Stomach (tissue), 9 donors: ENCODE results near the gene MRC2. TPM values are rescaled to one million over a fixed set of nuclear protein-coding genes. Genes with fewer than 3 reads are reported as not detected.
"Not testable (repeated sequence)": the region's sequence is repeated elsewhere in the genome, so short reads cannot be mapped to it uniquely, and the experiment has no call there.

Experiments used
- DNase-seq, 2 donors: peaks; one replicate each; pipeline versions ENCODE4 v3.0.0 to v3.0.0-alpha.2; 2013 to 2019
- H3K27ac ChIP-seq, 5 donors: fragments of 200-600 bp in 4 of 5; sonication (generic) in 4 of 5; one replicate each; pipeline ENCODE4 v1.5.1; 2013 to 2019; ENCODE audit warnings: mild to moderate bottlenecking in 1 of 5, moderate library complexity in 1 of 5
- H3K27me3 ChIP-seq, 3 donors: fragments of 200-600 bp; sonication (generic); one replicate each; pipeline ENCODE4 v1.5.1; 2017 to 2019; ENCODE audit warnings: mixed run types in 1 of 3
- H3K36me3 ChIP-seq, 4 donors: fragments of 200-600 bp; sonication (generic); 1 replicate in 3 of 4; 2 replicates in 1 of 4; pipeline ENCODE4 v1.5.1; 2016 to 2019
- H3K4me1 ChIP-seq, 4 donors: fragments of 200-600 bp; sonication (generic); one replicate each; pipeline ENCODE4 v1.5.1; 2016 to 2019
- H3K4me3 ChIP-seq, 4 donors: fragments of 200-600 bp; sonication (generic) in 3 of 4; one replicate each; pipeline ENCODE4 v1.5.1; 2016 to 2019; ENCODE audit warnings: mild to moderate bottlenecking in 1 of 4
- H3K9me3 ChIP-seq, 4 donors: fragments of 200-600 bp; sonication (generic); one replicate each; pipeline ENCODE4 v1.5.1; 2016 to 2019
- CTCF ChIP-seq, 7 experiments: fragments of 450-650 bp in 4 of 7; fragments of 200-600 bp in 3 of 7; sonication (generic) in 3 of 7; IDR thresholded peaks; one replicate each; pipeline ENCODE4 v1.5.1; 2016 to 2019; ENCODE audit warnings: antibody characterized with exemption in 7 of 7, control low read depth in 2 of 7, mild to moderate bottlenecking in 1 of 7
- EP300 ChIP-seq: sonication (generic); formaldehyde crosslinking; IDR thresholded peaks from one replicate; pipeline ENCODE4 v1.6.1; 2017; ENCODE audit warnings: antibody characterized with exemption
- POLR2A ChIP-seq, 4 donors: fragments of 450-650 bp; IDR thresholded peaks; one replicate each; pipeline ENCODE4 v1.6.1; 2016; ENCODE audit warnings: antibody characterized with exemption in 4 of 4, control low read depth in 2 of 4, mild to moderate bottlenecking in 1 of 4, moderate library complexity in 1 of 4
- POLR2AphosphoS5 ChIP-seq, 3 donors: sonication (generic); formaldehyde crosslinking; IDR thresholded peaks; one replicate each; pipeline ENCODE4 v1.6.1; 2016; ENCODE audit warnings: antibody characterized with exemption in 3 of 3
- WGBS, 5 donors: extraction: QIAGEN DNeasy Blood & Tissue Kit in 3 of 5; methylation state at CpG; one replicate each; pipeline versions ENCODE4 v1.1.5 to v1.1.7; 2013 to 2018; 5-methylcytosine and 5-hydroxymethylcytosine counted together
- intact Hi-C: fragments of 100-400 bp; cut with DNase I; formaldehyde crosslinking; loops from one replicate; pipeline ENCODE4 v1.15.1; 2023; ENCODE audit warnings: low total_unique reads
- polyA plus RNA-seq, 3 donors: library from polyadenylated mRNA; stranded (reverse); fragments of 200-250 nt; gene quantifications; one replicate each; pipeline ENCODE4 v1.2.3, GENCODE V29; 2013
- total RNA-seq, 5 donors: library from RNA; depleted of rRNA; stranded (reverse); fragments of >200 nt; gene quantifications; one replicate each; pipeline versions ENCODE4 v1.1.0 to v1.2.3, GENCODE V29; 2014 to 2016
- donor health status: healthy with polysubstance abuse.
- donor health status: Bipolar disorder and iron deficiency.
- donor health status: healthy.

MRC2 gene
- total and polyA plus RNA-seq, 8 donors = 4.7 to 107 (median 13.8) TPM

GRCh38 chr17:62581764-62582163, 45.7 kb upstream of the MRC2 start:
- intact Hi-C loops = no loop called here
- DNase-seq = no peak
- Histone ChIP-seq H3K36me3 (peaks cover 11 to 90% (median 69%) of the 10 kb centered on the region in 4 donors), H3K4me1 (peaks cover 0 to 12% (median 0%) of the 10 kb centered on the region in 4 donors), H3K27me3 (no peaks in the 10 kb centered on the region), H3K4me3 (no peak overlapping the region), H3K27ac (no peak overlapping the region), H3K9me3 (no peaks in the 10 kb centered on the region)
- no peak for TF ChIP-seq CTCF (IDR thresholded peaks at IDR 0.05)
- no peak for TF ChIP-seq POLR2A (IDR thresholded peaks at IDR 0.05)
- no peak for TF ChIP-seq EP300
- no peak for TF ChIP-seq POLR2AphosphoS5 (IDR thresholded peaks at IDR 0.05)
- 56 to 91% (median 77%) methylated on average over 1 of the region's 1 CpG for WGBS, 5 donors

GRCh38 chr17:62587554-62587953, 39.9 kb upstream of the MRC2 start:
- no peak overlapping the region for H3K27ac ChIP-seq

GRCh38 chr17:62588109-62588508, 39.4 kb upstream of the MRC2 start:
- Histone ChIP-seq H3K4me3 (no peak overlapping the region), H3K4me1 (peaks cover 0 to 8% (median 0%) of the 10 kb centered on the region in 4 donors), H3K9me3 (no peaks in the 10 kb centered on the region), H3K27me3 (no peaks in the 10 kb centered on the region), H3K36me3 (peaks cover 15 to 94% (median 82%) of the 10 kb centered on the region in 4 donors), H3K27ac (no peak overlapping the region)
- TF ChIP-seq EP300 (no peak), POLR2A (IDR thresholded peaks at IDR 0.05) (no peak), CTCF (IDR thresholded peaks at IDR 0.05) (no peak), POLR2AphosphoS5 (IDR thresholded peaks at IDR 0.05) (no peak)
- intact Hi-C loops = no loop called here
- DNase-seq = no peak
- WGBS, 5 donors = 82 to 95% (median 91%) methylated on average over 7 of the region's 7 CpGs

More at GRCh38 chr17:62587554-62587953, 39.9 kb upstream of the MRC2 start:
- no peak for DNase-seq
- no peaks in the 10 kb centered on the region for H3K27me3 ChIP-seq
- no peak for TF ChIP-seq EP300
- no peak for TF ChIP-seq CTCF (IDR thresholded peaks at IDR 0.05)
- no peak for TF ChIP-seq POLR2A (IDR thresholded peaks at IDR 0.05)
- TF ChIP-seq POLR2AphosphoS5 (IDR thresholded peaks at IDR 0.05) = no peak
- peaks cover 0 to 11% (median 0%) of the 10 kb centered on the region in 4 donors for H3K4me1 ChIP-seq
- peaks cover 14 to 93% (median 82%) of the 10 kb centered on the region in 4 donors for H3K36me3 ChIP-seq
- no peak overlapping the region for H3K4me3 ChIP-seq
- intact Hi-C loops = no loop called here
- 88 to 97% (median 91%) methylated on average over 2 of the region's 2 CpGs for WGBS, 5 donors
- H3K9me3 ChIP-seq = no peaks in the 10 kb centered on the region

GRCh38 chr17:62591333-62591732, 36.1 kb upstream of the MRC2 start:
- no peak overlapping the region for H3K27ac ChIP-seq

GRCh38 chr17:62591822-62592221, 35.6 kb upstream of the MRC2 start:
- H3K4me3 ChIP-seq, DNase-seq, H3K4me1 ChIP-seq, H3K27me3 ChIP-seq, H3K9me3 ChIP-seq, H3K27ac ChIP-seq, intact Hi-C loops: not testable (repeated sequence)
- peaks cover 27 to 97% (median 94%) of the 10 kb centered on the region in 4 donors for H3K36me3 ChIP-seq
- 81 to 90% (median 86%) methylated on average over 11 of the region's 11 CpGs for WGBS, 5 donors

More at GRCh38 chr17:62591333-62591732, 36.1 kb upstream of the MRC2 start:
- WGBS, 5 donors = 78 to 89% (median 87%) methylated on average over 6 of the region's 6 CpGs
- no peak for DNase-seq
- intact Hi-C loops = no loop called here
- H3K27me3 ChIP-seq = no peaks in the 10 kb centered on the region
- no peaks in the 10 kb centered on the region for H3K4me1 ChIP-seq
- H3K9me3 ChIP-seq = no peaks in the 10 kb centered on the region
- peaks cover 24 to 97% (median 94%) of the 10 kb centered on the region in 4 donors for H3K36me3 ChIP-seq
- TF ChIP-seq CTCF (IDR thresholded peaks at IDR 0.05) = no peak
- TF ChIP-seq POLR2A (IDR thresholded peaks at IDR 0.05) = no peak
- TF ChIP-seq POLR2AphosphoS5 (IDR thresholded peaks at IDR 0.05) = no peak
- TF ChIP-seq EP300 = no peak
- no peak overlapping the region for H3K4me3 ChIP-seq
